GM23338 (cell line): ENCODE results near the gene RAD51B. TPM values are rescaled to one million over a fixed set of nuclear protein-coding genes. Genes with fewer than 3 reads are reported as not detected.

ENCODE experiments used
- ATAC-seq: fragments of 200-7000 bp; cut with Tn5 transposase; 3 replicates; pipeline ENCODE4 v1.9.1; 2020
- DNase-seq: peaks from one replicate; pipeline ENCODE4 v3.0.0-alpha.2; 2015; ENCODE audit warnings: low spot score
- H2AFZ ChIP-seq: fragments of 200-600 bp; sonication (generic); 2 replicates; pipeline ENCODE4 v1.8.0; 2016; ENCODE audit warnings: antibody characterized with exemption, mild to moderate bottlenecking, moderate library complexity
- H3F3A ChIP-seq: fragments of 200-600 bp; sonication (generic); replicated peaks from 2 replicates; pipeline ENCODE4 v1.8.0; 2017; ENCODE audit warnings: antibody characterized with exemption, mixed run types, low read depth
- H3K27ac ChIP-seq: fragments of 200-600 bp; sonication (generic); 2 replicates; pipeline ENCODE4 v1.6.1; 2016; ENCODE audit warnings: low read depth
- H3K27me3 ChIP-seq: fragments of 200-600 bp; sonication (generic); 2 replicates; pipeline ENCODE4 v1.8.0; 2016; ENCODE audit warnings: mild to moderate bottlenecking, mixed run types, moderate library complexity; ENCODE audit not compliant: insufficient read depth
- H3K36me3 ChIP-seq: fragments of 200-600 bp; sonication (generic); 2 replicates; pipeline ENCODE4 v1.8.0; 2016; ENCODE audit warnings: mild to moderate bottlenecking; ENCODE audit not compliant: insufficient read depth
- H3K4me1 ChIP-seq: fragments of 200-600 bp; sonication (generic); 2 replicates; pipeline ENCODE4 v1.8.0; 2016; ENCODE audit warnings: mild to moderate bottlenecking, moderate library complexity; ENCODE audit not compliant: insufficient read depth
- H3K4me2 ChIP-seq: fragments of 200-600 bp; sonication (generic); 2 replicates; pipeline ENCODE4 v1.7.1; 2017; ENCODE audit warnings: mixed run types
- H3K4me3 ChIP-seq: fragments of 200-600 bp; sonication (generic); 2 replicates; pipeline ENCODE4 v1.6.1; 2016; ENCODE audit warnings: mixed run types
- H3K79me2 ChIP-seq: fragments of 200-600 bp; sonication (generic); replicated peaks from 2 replicates; pipeline ENCODE4 v1.8.0; 2017; ENCODE audit warnings: mild to moderate bottlenecking; ENCODE audit not compliant: insufficient read depth
- H3K9me2 ChIP-seq: fragments of 200-600 bp; sonication (generic); 2 replicates; pipeline ENCODE4 v1.8.0; 2017; ENCODE audit not compliant: insufficient read depth
- H4K20me1 ChIP-seq: fragments of 200-600 bp; sonication (generic); replicated peaks from 2 replicates; pipeline ENCODE4 v1.8.0; 2017; ENCODE audit warnings: mild to moderate bottlenecking; ENCODE audit not compliant: insufficient read depth
- H3K27ac Mint-ChIP-seq: 2 replicates; pipeline ENCODE4 v1.8.0; 2020; ENCODE audit warnings: inconsistent platforms, mild to moderate bottlenecking, moderate library complexity, mixed read lengths
- H3K27me3 Mint-ChIP-seq: 3 replicates; pipeline ENCODE4 v1.8.0; 2022; ENCODE audit warnings: low read depth, mild to moderate bottlenecking, moderate library complexity, mixed read lengths, inconsistent platforms; ENCODE audit not compliant: insufficient read depth, poor library complexity
- H3K36me3 Mint-ChIP-seq: 3 replicates; pipeline ENCODE4 v1.8.0; 2021; ENCODE audit warnings: low read depth, mild to moderate bottlenecking, inconsistent platforms, moderate library complexity, mixed read lengths
- H3K4me1 Mint-ChIP-seq: 3 replicates; pipeline ENCODE4 v1.8.0; 2020; ENCODE audit warnings: mild to moderate bottlenecking, inconsistent platforms, mixed read lengths
- H3K4me3 Mint-ChIP-seq: 3 replicates; pipeline ENCODE4 v1.8.0; 2021; ENCODE audit warnings: moderate library complexity, mild to moderate bottlenecking, inconsistent platforms, mixed read lengths
- H3K9me3 Mint-ChIP-seq: 3 replicates; pipeline ENCODE4 v1.8.0; 2020; ENCODE audit warnings: moderate library complexity, mild to moderate bottlenecking, inconsistent platforms, mixed read lengths
- CREB1 ChIP-seq: fragments of 250-450 bp; sonication (Bioruptor Pico); IDR thresholded peaks from 2 replicates; pipeline ENCODE4 v1.5.0; 2020; ENCODE audit warnings: low read depth, mild to moderate bottlenecking, moderate library complexity
- CTCF ChIP-seq, 2 experiments: fragments of 200-600 bp in 1 of 2; sonication (generic) in 1 of 2; conservative IDR thresholded peaks; 2 replicates each; pipeline versions ENCODE4 v1.5.1 to v1.6.1; 2016 to 2017; ENCODE audit warnings: antibody characterized with exemption in 2 of 2, low read depth in 2 of 2, mild to moderate bottlenecking in 2 of 2, moderate library complexity in 1 of 2
- ETS1 ChIP-seq: IDR thresholded peaks from 2 replicates; pipeline ENCODE4 v1.6.1; 2016; ENCODE audit warnings: antibody characterized with exemption
- EZH2 ChIP-seq: fragments of 200-600 bp; sonication (generic); IDR thresholded peaks from one replicate; pipeline ENCODE4 v1.8.0; 2017; ENCODE audit warnings: antibody characterized with exemption, mild to moderate bottlenecking, low read depth; ENCODE audit not compliant: unreplicated experiment
- EZH2phosphoT487 ChIP-seq: fragments of 200-600 bp; sonication (generic); IDR thresholded peaks from one replicate; pipeline ENCODE4 v1.8.1; 2018; ENCODE audit warnings: antibody characterized with exemption; ENCODE audit not compliant: unreplicated experiment
- JUNB ChIP-seq: IDR thresholded peaks from one replicate; pipeline ENCODE4 v1.6.1; 2016; ENCODE audit warnings: antibody characterized with exemption; ENCODE audit not compliant: unreplicated experiment
- NANOG ChIP-seq: IDR thresholded peaks from 2 replicates; pipeline ENCODE4 v1.6.1; 2016; ENCODE audit warnings: antibody characterized with exemption, borderline replicate concordance
- POLR2AphosphoS5 ChIP-seq: IDR thresholded peaks from 2 replicates; pipeline ENCODE4 v1.6.1; 2016; ENCODE audit warnings: antibody characterized with exemption, low read depth
- REST ChIP-seq: IDR thresholded peaks from one replicate; pipeline ENCODE4 v1.6.1; 2018; ENCODE audit warnings: antibody characterized with exemption; ENCODE audit not compliant: unreplicated experiment
- STAT1 ChIP-seq: IDR thresholded peaks from one replicate; pipeline ENCODE4 v1.6.1; 2016; ENCODE audit warnings: antibody characterized with exemption; ENCODE audit not compliant: unreplicated experiment
- ZNF114 ChIP-seq: fragments of 250-450 bp; sonication (Bioruptor Pico); IDR thresholded peaks from 2 replicates; pipeline ENCODE4 v1.5.0; 2020; ENCODE audit warnings: mild to moderate bottlenecking, moderate library complexity
- ZNF331 ChIP-seq: fragments of 250-450 bp; sonication (Bioruptor Pico); IDR thresholded peaks from 2 replicates; pipeline ENCODE4 v1.5.0; 2020; ENCODE audit warnings: low read depth, mild to moderate bottlenecking, moderate library complexity
- ZNF462 ChIP-seq: fragments of 250-450 bp; sonication (Bioruptor Pico); IDR thresholded peaks from 2 replicates; pipeline ENCODE4 v1.5.0; 2020; ENCODE audit warnings: mild to moderate bottlenecking, moderate library complexity
- polyA plus RNA-seq: library from polyadenylated mRNA; unstranded; fragments of >200 nt; fragmentation: Nextera tagmentation; extraction: Ambion mirVana; gene quantifications from 2 replicates; pipeline ENCODE4 v1.2.1, GENCODE V29; 2016
- total RNA-seq: library from RNA; depleted of rRNA; stranded (reverse); fragments of >200 nt; shearing (Covaris generic); gene quantifications from 2 replicates; pipeline ENCODE4 v1.2.3, GENCODE V29; 2014

RAD51B gene
- total and polyA plus RNA-seq, 2 experiments from 2014 or later: 15.7 to 29.1 TPM

GRCh38 chr14:68216079-68216478 is 396.5 kb downstream of the RAD51B start:
- ATAC-seq: no peak
- no peaks in the 10 kb centered on the region for H3K36me3 ChIP-seq

More at GRCh38 chr14:68216079-68216478, 396.5 kb downstream of the RAD51B start:
- no peak overlapping the region for H3K4me2 ChIP-seq
- H3K79me2 ChIP-seq: no peaks in the 10 kb centered on the region
- H3K9me3 Mint-ChIP-seq: no peaks in the 10 kb centered on the region
- peaks cover 4% of the 10 kb centered on the region; the same call in 1 of the 2 replicates for H3K9me2 ChIP-seq
- H3K4me1 Mint-ChIP-seq: peaks cover 11% of the 10 kb centered on the region
- H3K27me3 Mint-ChIP-seq: no peaks in the 10 kb centered on the region
- H3K27me3 ChIP-seq: no peaks in the 10 kb centered on the region
- no peak overlapping the region for H3K4me3 Mint-ChIP-seq
- no peak overlapping the region for H3K27ac ChIP-seq
- H3K36me3 Mint-ChIP-seq: no peaks in the 10 kb centered on the region
- no peak overlapping the region for H2AFZ ChIP-seq
- H3K4me1 ChIP-seq: no peaks in the 10 kb centered on the region
- no peaks in the 10 kb centered on the region for H4K20me1 ChIP-seq
- DNase-seq: no peak
- no peak overlapping the region for H3K4me3 ChIP-seq
- TF ChIP-seq CTCF (conservative IDR thresholded peaks at IDR 0.05; ENCODE audit: low read depth in 2 of 2) (no peak), EZH2phosphoT487 (no peak), JUNB (no peak), REST (no peak), ZNF462 (CRISPR knock-in tag) (no peak), POLR2AphosphoS5 (no peak), NANOG (no peak), ZNF331 (CRISPR knock-in tag) (no peak), CREB1 (CRISPR knock-in tag) (no peak), STAT1 (no peak), ETS1 (no peak), ZNF114 (CRISPR knock-in tag) (no peak), EZH2 (no peak)
- no peaks in the 10 kb centered on the region for H3F3A ChIP-seq
- no peak overlapping the region for H3K27ac Mint-ChIP-seq
